Body of pancreas (tissue), 4 donors: Measurements from ENCODE around the gene GRIA4.

Experiments
- POLR2A ChIP-seq, 3 donors: fragments of 450-650 bp; IDR thresholded peaks; one replicate each; pipeline ENCODE4 v1.6.1; 2016; ENCODE audit warnings: antibody characterized with exemption in 3 of 3, mild to moderate bottlenecking in 2 of 3
- TF ChIP-seq, protein P1 (sequence below), 7 experiments: fragments of 450-650 bp in 4 of 7; fragments of 200-600 bp in 3 of 7; sonication (generic) in 3 of 7; IDR thresholded peaks; one replicate each; pipeline ENCODE4 v1.5.1; 2016 to 2019; ENCODE audit warnings: antibody characterized with exemption in 7 of 7

DNA sequence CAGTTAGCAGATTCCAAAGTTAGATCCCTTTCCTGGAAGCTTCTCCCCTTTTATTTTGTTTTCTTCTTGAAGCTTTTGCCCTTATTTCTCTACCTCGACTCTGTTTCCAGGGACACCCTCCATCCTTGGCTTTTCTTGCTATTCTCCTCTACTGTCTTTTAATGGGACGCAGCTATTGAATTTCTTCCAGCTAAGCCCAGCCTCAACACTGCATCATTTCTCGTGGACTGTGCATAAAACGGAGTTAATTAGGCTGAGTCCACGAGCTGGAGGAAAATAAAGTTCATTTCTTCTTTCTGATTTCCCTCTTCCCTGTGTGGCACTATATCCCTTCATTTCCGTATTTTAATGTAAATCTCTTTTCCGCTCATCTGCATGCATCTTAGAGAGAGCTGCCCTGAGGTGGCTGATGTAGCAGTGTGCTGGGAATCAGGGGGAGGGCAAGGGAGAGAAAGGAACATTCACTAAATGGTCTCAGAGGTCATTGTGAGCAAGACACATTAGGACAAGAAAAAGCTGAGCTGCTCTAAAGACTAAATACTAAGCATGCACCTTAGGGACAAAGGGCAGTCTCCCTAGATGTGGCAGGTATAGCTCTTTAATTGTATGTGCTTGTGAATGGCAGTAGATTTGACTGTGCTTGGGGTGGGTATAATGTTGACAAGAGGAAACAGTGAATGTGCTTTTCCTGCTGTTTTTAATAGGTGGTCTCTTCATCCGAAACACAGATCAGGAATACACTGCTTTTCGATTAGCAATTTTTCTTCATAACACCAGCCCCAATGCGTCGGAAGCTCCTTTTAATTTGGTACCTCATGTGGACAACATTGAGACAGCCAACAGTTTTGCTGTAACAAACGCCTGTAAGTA lies 1.9 kb downstream of the GRIA4 start:
- TF ChIP-seq, protein P1, sequence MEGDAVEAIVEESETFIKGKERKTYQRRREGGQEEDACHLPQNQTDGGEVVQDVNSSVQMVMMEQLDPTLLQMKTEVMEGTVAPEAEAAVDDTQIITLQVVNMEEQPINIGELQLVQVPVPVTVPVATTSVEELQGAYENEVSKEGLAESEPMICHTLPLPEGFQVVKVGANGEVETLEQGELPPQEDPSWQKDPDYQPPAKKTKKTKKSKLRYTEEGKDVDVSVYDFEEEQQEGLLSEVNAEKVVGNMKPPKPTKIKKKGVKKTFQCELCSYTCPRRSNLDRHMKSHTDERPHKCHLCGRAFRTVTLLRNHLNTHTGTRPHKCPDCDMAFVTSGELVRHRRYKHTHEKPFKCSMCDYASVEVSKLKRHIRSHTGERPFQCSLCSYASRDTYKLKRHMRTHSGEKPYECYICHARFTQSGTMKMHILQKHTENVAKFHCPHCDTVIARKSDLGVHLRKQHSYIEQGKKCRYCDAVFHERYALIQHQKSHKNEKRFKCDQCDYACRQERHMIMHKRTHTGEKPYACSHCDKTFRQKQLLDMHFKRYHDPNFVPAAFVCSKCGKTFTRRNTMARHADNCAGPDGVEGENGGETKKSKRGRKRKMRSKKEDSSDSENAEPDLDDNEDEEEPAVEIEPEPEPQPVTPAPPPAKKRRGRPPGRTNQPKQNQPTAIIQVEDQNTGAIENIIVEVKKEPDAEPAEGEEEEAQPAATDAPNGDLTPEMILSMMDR (IDR thresholded peaks at IDR 0.05) = no peak
- no peak for TF ChIP-seq POLR2A (IDR thresholded peaks at IDR 0.05)
